LNCaP clone FGC (cell line): Measurements from ENCODE around the gene DNAJB4.

Source experiments
- DNase-seq: peaks from one replicate; pipeline ENCODE4 v3.0.0-alpha.2; 2011; ENCODE audit warnings: low read depth
- H3K4me3 ChIP-seq: 2 replicates; pipeline ENCODE4 v1.5.1; 2011; ENCODE audit warnings: mild to moderate bottlenecking, low read depth, low read length, control low read depth
- TF ChIP-seq, protein P1 (sequence below): IDR thresholded peaks from 2 replicates; pipeline ENCODE4 v1.5.1; 2012; ENCODE audit warnings: mild to moderate bottlenecking; ENCODE audit not compliant: control insufficient read depth, insufficient read depth; ENCODE audit errors: extremely low read depth

Gene DNAJB4

DNA sequence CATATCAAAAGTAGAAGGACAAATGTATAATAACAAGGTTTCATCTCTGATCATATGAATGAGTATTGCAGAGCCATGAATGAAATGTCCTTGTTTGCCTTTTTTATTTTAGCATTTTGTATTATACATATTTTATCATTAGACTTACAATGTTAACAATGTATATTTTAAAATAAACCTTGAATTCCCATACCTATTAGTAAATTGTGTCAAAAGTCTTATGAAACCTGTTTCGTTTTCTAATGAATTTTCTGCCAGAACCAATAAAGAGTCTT is 646 bp downstream of the DNAJB4 start:
- TF ChIP-seq, protein P1, sequence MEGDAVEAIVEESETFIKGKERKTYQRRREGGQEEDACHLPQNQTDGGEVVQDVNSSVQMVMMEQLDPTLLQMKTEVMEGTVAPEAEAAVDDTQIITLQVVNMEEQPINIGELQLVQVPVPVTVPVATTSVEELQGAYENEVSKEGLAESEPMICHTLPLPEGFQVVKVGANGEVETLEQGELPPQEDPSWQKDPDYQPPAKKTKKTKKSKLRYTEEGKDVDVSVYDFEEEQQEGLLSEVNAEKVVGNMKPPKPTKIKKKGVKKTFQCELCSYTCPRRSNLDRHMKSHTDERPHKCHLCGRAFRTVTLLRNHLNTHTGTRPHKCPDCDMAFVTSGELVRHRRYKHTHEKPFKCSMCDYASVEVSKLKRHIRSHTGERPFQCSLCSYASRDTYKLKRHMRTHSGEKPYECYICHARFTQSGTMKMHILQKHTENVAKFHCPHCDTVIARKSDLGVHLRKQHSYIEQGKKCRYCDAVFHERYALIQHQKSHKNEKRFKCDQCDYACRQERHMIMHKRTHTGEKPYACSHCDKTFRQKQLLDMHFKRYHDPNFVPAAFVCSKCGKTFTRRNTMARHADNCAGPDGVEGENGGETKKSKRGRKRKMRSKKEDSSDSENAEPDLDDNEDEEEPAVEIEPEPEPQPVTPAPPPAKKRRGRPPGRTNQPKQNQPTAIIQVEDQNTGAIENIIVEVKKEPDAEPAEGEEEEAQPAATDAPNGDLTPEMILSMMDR = no peak
- DNase-seq = no peak
- H3K4me3 ChIP-seq = peak overlapping the region; percentile 73

DNA sequence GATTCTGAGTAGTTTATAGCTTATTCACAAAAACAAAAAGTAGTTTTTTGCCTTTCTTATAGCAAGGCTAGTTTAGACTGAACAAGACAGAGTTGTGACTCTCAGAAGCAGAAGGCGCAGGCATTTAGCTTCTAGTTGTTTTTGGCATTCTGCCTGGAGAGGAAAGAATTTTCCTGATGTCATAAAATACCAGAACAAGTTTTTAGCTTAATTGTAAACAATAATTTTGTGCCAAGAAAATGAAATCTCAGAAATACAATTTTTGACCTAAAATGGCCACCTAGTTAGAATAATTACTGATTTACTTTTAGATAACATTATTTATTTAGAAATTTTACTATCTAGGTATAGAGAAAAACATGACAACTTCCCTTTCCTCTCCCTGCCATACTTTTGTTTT is 1.0 kb downstream of the DNAJB4 start:
- peak overlapping the region; percentile 73 for H3K4me3 ChIP-seq
- TF ChIP-seq, protein P1 = no peak
- peak; percentile 47 for DNase-seq

DNA sequence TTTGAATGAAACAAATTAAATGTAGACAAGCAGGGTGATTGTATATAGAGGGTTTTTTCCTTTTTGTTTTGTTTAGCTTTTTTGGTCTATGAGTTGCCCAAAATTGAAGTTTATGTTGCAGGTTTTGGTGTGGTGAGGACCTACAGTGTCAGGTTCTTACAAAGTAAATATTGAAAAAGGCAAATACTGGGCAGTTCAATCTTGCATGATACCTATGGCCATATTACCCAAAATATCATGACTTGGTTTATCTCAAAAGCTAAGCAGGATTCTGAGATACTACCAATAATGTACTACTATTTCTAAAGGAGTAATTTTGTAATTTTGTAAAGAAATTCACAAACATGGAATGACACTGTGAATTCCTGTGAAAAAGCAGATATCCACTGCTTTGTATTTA is 1.8 kb downstream of the DNAJB4 start:
- peak overlapping the region; percentile 19; the same call in 1 of the 2 replicates for H3K4me3 ChIP-seq
- TF ChIP-seq, protein P1 = no peak
- DNase-seq = no peak

DNA sequence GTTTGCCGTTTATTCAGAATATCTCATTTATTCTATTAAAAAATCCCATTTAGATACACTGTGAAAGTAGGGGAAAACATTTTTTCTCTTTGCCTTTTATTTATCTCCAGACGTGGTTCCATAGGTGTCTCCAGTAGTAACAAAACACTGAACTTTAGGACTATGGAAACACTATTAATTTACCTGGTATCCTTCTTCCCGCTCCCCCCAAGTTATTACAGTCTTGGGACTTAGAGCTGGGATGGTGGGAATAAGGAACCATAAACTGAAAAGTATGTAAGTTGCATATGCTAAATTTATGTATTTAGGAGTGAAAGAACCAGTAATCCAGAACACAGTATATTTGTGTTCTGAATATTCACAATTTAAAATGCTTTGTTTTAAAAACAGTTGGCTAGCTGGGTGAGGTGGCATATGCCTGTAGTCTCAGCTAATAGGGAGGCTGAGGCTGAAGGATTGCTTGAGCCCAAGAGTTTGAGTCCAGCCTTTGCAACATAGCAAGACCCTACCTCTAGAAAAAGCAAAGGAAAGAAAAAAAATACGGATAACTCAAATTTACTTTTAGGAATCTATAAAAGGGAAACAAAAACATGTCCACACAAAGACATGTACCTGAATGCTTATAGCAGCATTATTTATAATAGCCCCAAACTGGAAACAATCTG is 3.1 kb downstream of the DNAJB4 start:
- H3K4me3 ChIP-seq = no peak overlapping the region
- TF ChIP-seq, protein P1 = no peak
- DNase-seq = no peak

DNA sequence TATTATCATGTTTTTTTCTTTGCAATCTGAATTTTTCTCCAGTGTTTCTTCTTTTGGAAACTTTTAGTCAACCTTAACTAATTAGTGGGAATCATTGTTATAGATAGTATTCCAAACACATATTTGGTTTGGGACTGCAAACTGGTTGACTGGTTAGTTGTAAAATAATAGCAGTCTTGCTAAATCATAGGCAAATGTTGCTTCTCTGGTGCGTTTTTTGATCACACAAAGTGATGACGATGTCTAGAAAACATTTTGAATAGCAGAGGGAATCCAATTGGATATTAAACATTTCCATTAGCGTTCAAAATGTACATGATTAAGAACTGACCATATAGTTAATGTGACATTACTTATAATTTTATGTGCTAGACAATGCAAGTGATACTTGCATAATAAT is 4.5 kb downstream of the DNAJB4 start:
- TF ChIP-seq, protein P1 = no peak
- DNase-seq = no peak
- no peak overlapping the region for H3K4me3 ChIP-seq

DNA sequence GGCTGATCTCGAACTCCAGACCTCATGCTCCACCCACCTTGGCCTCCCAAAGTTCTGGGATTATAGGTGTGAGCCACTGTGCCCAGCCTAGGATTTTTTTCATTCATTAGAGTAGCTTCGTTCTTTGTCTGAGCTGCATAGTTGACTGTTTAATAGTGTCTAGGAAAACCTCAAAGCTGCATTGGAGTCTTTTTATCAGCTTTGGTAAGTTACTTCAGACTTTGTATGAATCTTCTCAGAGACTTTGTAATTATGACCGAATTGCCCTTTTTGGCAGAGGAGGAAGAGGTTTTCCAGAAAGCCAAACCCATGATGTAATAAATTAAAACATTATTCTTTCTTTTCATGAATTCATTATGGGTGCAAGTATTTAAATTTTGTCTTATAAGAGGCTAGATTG is 5.1 kb downstream of the DNAJB4 start:
- DNase-seq = no peak
- TF ChIP-seq, protein P1 = no peak
- H3K4me3 ChIP-seq = no peak overlapping the region

DNA sequence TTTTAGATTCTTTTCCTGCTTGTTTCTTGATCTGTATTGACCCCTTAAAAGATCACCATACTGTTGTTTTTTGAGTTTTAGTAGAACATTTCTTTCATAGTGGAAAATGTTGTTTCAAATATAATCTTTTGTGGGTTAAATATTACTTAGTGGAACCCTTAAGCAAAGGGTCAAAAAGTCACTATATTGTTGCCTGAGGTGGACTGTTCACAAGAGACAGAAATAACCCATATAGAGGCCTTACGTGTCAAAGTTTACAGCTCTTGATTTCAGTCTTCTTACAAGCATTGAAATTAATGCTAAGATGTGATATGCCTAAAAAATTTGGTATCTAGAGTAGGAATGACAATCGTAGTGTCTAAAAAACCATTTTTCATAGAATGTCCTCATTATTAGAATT is 6.3 kb downstream of the DNAJB4 start:
- TF ChIP-seq, protein P1 = no peak
- no peak overlapping the region for H3K4me3 ChIP-seq
- DNase-seq = no peak
